HepG2 (cell line): ENCODE data around the gene COQ10B. TPM values are rescaled to one million over a fixed set of nuclear protein-coding genes. Genes with fewer than 3 reads are reported as not detected.

Experiments used
- DPF2 ChIP-seq: sonication (generic); formaldehyde crosslinking; IDR thresholded peaks from 2 replicates; pipeline ENCODE4 v1.4.0; 2020; ENCODE audit warnings: mild to moderate bottlenecking, low read depth, missing genetic modification reagents, borderline replicate concordance
- DR1 ChIP-seq: sonication (generic); formaldehyde crosslinking; IDR thresholded peaks from 2 replicates; pipeline ENCODE4 v1.8.0; 2021; ENCODE audit warnings: mild to moderate bottlenecking, missing genetic modification reagents, inconsistent platforms
- GFI1 ChIP-seq: sonication (generic); formaldehyde crosslinking; IDR thresholded peaks from 2 replicates; pipeline ENCODE4 v1.5.0; 2020; ENCODE audit warnings: missing genetic modification reagents, mild to moderate bottlenecking, borderline replicate concordance
- HDAC6 ChIP-seq: fragments of 200-600 bp; sonication (generic); IDR thresholded peaks from 2 replicates; pipeline ENCODE4 v1.7.0; 2017; ENCODE audit warnings: mild to moderate bottlenecking, antibody characterized with exemption, low read length, low read depth
- MEIS1 ChIP-seq: sonication (generic); formaldehyde crosslinking; IDR thresholded peaks from 2 replicates; pipeline ENCODE4 v1.9.0; 2021; ENCODE audit warnings: mild to moderate bottlenecking, missing genetic modification reagents, moderate library complexity, borderline replicate concordance
- SAFB2 ChIP-seq: sonication (generic); formaldehyde crosslinking; IDR thresholded peaks from 2 replicates; pipeline ENCODE4 v1.5.1; 2020; ENCODE audit warnings: missing genetic modification reagents, low read depth, mild to moderate bottlenecking, borderline replicate concordance
- STAT5B ChIP-seq: sonication (generic); formaldehyde crosslinking; IDR thresholded peaks from 2 replicates; pipeline ENCODE4 v1.4.0; 2020; ENCODE audit warnings: missing genetic modification reagents
- TBL1XR1 ChIP-seq: fragments of 150-350 bp; IDR thresholded peaks from 2 replicates; pipeline ENCODE4 v1.6.1; 2014; ENCODE audit warnings: borderline replicate concordance, low read length; ENCODE audit not compliant: partially characterized antibody
- TBX3 ChIP-seq: fragments of 450-650 bp; IDR thresholded peaks from 2 replicates; pipeline ENCODE4 v1.6.1; 2017; ENCODE audit warnings: antibody characterized with exemption, mild to moderate bottlenecking, inconsistent platforms, borderline replicate concordance
- TCF12 ChIP-seq, 2 experiments: fragments of 450-650 bp in 1 of 2; sonication (generic) in 1 of 2; formaldehyde crosslinking in 1 of 2; IDR thresholded peaks; 2 replicates each; pipeline versions ENCODE4 v1.6.1 to v1.8.0; 2017 to 2022; ENCODE audit warnings: antibody characterized with exemption in 1 of 2, mild to moderate bottlenecking in 1 of 2, missing genetic modification reagents in 1 of 2, moderate library complexity in 1 of 2
- WIZ ChIP-seq: sonication (generic); formaldehyde crosslinking; IDR thresholded peaks from 2 replicates; pipeline ENCODE4 v1.5.1; 2020; ENCODE audit warnings: mild to moderate bottlenecking, missing genetic modification reagents
- ZFP62 ChIP-seq: sonication (generic); formaldehyde crosslinking; IDR thresholded peaks from 2 replicates; pipeline ENCODE4 v1.4.0; 2020; ENCODE audit warnings: missing genetic modification reagents
- ZFP90 ChIP-seq: sonication (generic); formaldehyde crosslinking; IDR thresholded peaks from 2 replicates; pipeline ENCODE4 v1.8.0; 2022; ENCODE audit warnings: missing genetic modification reagents, mild to moderate bottlenecking, inconsistent platforms, borderline replicate concordance
- ZMYM4 ChIP-seq: sonication (generic); formaldehyde crosslinking; IDR thresholded peaks from 2 replicates; pipeline ENCODE4 v1.8.1; 2023; ENCODE audit warnings: mild to moderate bottlenecking, missing genetic modification reagents
- polyA plus RNA-seq, 8 experiments: library from polyadenylated mRNA; depleted of rRNA in 3 of 8; stranded (reverse) in 7 of 8; unstranded in 1 of 8; fragments of >200 nt; fragmentation: Illumina TruSeq in 4 of 8; extraction: Trizol in 4 of 8; gene quantifications; 2 replicates each; pipeline versions ENCODE4 v1.2.1 to v1.2.3, GENCODE V29; 2011 to 2016; ENCODE audit warnings: low read depth in 4 of 8, missing spikeins in 1 of 8, mixed read lengths in 1 of 8; ENCODE audit not compliant: insufficient read depth in 1 of 8
- total RNA-seq, 5 experiments: library from RNA; depleted of rRNA; stranded (reverse); fragments of >200 nt; fragmentation: Illumina TruSeq; extraction: Trizol; gene quantifications; 2 replicates each; pipeline ENCODE4 v1.2.3, GENCODE V29; 2016; ENCODE audit warnings: low read depth in 1 of 5
- TF ChIP-seq, protein P1 (sequence below): sonication (generic); formaldehyde crosslinking; IDR thresholded peaks from 2 replicates; pipeline ENCODE4 v1.8.0; 2022; ENCODE audit warnings: mild to moderate bottlenecking, missing genetic modification reagents, moderate library complexity
- TF ChIP-seq, protein P2 (sequence below): sonication (generic); formaldehyde crosslinking; IDR thresholded peaks from 2 replicates; pipeline ENCODE4 v1.5.1; 2020; ENCODE audit warnings: missing genetic modification reagents, mild to moderate bottlenecking, borderline replicate concordance
- TF ChIP-seq, protein P3 (sequence below): sonication (generic); formaldehyde crosslinking; IDR thresholded peaks from 2 replicates; pipeline ENCODE4 v1.5.0; 2020; ENCODE audit warnings: missing genetic modification reagents
- TF ChIP-seq, protein P4 (sequence below): IDR thresholded peaks from 2 replicates; pipeline ENCODE4 v1.6.1; 2016; ENCODE audit warnings: low read depth, borderline replicate concordance
- TF ChIP-seq, protein P5 (sequence below), 2 experiments: sonication (generic) in 1 of 2; formaldehyde crosslinking in 1 of 2; IDR thresholded peaks; 2 replicates each; pipeline versions ENCODE4 v1.4.0 to v1.6.1; 2018 to 2020; ENCODE audit warnings: missing genetic modification reagents in 2 of 2, borderline replicate concordance in 1 of 2, low read depth in 1 of 2, mild to moderate bottlenecking in 1 of 2, missing biosample characterization in 1 of 2

COQ10B gene
- total and polyA plus RNA-seq, 2 of the 13 experiments (the other 11 are each of a cell fraction or from before 2014, with no cell fraction given) = 4.6 to 34.9 TPM

DNA sequence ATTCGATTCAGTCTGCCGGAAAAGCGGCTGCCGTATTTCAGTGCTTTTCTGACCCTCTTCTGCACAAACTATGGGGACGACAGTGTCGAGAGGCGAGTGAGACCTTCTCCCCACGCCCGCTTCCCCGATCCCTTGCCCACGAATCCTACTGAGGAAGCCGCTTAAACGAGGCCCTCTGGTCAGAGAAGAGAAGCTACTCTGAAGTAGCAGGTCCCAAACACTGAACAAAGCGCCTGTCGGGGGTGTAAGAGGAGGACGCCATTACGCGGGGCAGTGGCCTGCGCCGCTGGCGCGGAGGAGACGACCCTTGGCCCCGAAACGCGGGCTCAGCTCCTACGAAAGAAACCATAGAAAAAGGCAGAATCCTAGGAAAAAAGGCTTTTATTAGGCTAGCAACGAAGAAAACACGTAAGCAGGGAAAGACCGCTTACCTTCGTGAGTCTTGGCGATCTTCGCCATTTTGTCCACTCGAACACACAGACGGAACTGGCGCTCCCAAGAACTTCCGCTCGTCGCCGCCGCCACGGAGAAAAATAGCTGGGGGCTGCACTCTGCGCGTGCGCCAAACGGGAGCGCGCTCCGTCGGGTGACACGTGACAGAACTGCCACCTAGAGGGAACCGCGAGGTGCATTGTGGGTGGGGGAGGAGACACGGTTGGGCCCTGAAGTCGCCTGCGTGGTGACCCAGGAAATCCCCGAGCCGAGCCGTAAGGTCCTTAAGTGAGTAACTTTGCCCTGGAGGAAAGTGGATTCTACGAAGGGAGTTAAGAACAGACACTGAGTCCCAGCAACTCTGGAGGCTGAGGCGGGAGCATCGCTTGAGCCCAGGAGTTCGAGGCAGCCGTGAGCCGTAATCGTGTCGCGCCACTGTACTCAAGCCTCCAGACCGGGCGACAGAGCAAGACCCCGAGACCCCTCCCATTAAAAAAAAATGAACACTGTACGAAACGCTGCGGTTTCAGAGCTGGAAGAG, 18.5 kb upstream of the COQ10B start, which contains the start of gene SF3B1 (continued):
- TF ChIP-seq, protein P1, sequence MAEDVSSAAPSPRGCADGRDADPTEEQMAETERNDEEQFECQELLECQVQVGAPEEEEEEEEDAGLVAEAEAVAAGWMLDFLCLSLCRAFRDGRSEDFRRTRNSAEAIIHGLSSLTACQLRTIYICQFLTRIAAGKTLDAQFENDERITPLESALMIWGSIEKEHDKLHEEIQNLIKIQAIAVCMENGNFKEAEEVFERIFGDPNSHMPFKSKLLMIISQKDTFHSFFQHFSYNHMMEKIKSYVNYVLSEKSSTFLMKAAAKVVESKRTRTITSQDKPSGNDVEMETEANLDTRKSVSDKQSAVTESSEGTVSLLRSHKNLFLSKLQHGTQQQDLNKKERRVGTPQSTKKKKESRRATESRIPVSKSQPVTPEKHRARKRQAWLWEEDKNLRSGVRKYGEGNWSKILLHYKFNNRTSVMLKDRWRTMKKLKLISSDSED (CRISPR knock-in tag) = no peak
- TF ChIP-seq DPF2 (CRISPR knock-in tag) (no peak), STAT5B (CRISPR knock-in tag) (no peak), WIZ (CRISPR knock-in tag) (no peak; the same call in 1 of the 2 replicates), TCF12 (IDR thresholded peaks at IDR 0.05) (no peak), TCF12 (CRISPR knock-in tag; IDR thresholded peaks at IDR 0.05) (peak; percentile 51; the same call in 1 of the 2 replicates), GFI1 (peak; percentile 41; the same call in 1 of the 2 replicates), DR1 (CRISPR knock-in tag) (peak; percentile 100), TBX3 (peak; percentile 99), TBL1XR1 (peak; percentile 43), ZFP62 (CRISPR knock-in tag) (no peak), SAFB2 (CRISPR knock-in tag) (no peak; the same call in 1 of the 2 replicates), ZMYM4 (peak; percentile 89), ZFP90 (CRISPR knock-in tag) (peak; percentile 56), MEIS1 (CRISPR knock-in tag) (peak; percentile 55; the same call in 1 of the 2 replicates), HDAC6 (no peak)
- TF ChIP-seq, protein P2, sequence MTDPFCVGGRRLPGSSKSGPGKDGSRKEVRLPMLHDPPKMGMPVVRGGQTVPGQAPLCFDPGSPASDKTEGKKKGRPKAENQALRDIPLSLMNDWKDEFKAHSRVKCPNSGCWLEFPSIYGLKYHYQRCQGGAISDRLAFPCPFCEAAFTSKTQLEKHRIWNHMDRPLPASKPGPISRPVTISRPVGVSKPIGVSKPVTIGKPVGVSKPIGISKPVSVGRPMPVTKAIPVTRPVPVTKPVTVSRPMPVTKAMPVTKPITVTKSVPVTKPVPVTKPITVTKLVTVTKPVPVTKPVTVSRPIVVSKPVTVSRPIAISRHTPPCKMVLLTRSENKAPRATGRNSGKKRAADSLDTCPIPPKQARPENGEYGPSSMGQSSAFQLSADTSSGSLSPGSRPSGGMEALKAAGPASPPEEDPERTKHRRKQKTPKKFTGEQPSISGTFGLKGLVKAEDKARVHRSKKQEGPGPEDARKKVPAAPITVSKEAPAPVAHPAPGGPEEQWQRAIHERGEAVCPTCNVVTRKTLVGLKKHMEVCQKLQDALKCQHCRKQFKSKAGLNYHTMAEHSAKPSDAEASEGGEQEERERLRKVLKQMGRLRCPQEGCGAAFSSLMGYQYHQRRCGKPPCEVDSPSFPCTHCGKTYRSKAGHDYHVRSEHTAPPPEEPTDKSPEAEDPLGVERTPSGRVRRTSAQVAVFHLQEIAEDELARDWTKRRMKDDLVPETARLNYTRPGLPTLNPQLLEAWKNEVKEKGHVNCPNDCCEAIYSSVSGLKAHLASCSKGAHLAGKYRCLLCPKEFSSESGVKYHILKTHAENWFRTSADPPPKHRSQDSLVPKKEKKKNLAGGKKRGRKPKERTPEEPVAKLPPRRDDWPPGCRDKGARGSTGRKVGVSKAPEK = no peak
- TF ChIP-seq, protein P3, sequence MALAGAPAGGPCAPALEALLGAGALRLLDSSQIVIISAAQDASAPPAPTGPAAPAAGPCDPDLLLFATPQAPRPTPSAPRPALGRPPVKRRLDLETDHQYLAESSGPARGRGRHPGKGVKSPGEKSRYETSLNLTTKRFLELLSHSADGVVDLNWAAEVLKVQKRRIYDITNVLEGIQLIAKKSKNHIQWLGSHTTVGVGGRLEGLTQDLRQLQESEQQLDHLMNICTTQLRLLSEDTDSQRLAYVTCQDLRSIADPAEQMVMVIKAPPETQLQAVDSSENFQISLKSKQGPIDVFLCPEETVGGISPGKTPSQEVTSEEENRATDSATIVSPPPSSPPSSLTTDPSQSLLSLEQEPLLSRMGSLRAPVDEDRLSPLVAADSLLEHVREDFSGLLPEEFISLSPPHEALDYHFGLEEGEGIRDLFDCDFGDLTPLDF (CRISPR knock-in tag) = no peak
- TF ChIP-seq, protein P4, sequence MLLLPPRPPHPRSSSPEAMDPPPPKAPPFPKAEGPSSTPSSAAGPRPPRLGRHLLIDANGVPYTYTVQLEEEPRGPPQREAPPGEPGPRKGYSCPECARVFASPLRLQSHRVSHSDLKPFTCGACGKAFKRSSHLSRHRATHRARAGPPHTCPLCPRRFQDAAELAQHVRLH = peak; percentile 88; the same call in 1 of the 2 replicates
- TF ChIP-seq, protein P5, sequence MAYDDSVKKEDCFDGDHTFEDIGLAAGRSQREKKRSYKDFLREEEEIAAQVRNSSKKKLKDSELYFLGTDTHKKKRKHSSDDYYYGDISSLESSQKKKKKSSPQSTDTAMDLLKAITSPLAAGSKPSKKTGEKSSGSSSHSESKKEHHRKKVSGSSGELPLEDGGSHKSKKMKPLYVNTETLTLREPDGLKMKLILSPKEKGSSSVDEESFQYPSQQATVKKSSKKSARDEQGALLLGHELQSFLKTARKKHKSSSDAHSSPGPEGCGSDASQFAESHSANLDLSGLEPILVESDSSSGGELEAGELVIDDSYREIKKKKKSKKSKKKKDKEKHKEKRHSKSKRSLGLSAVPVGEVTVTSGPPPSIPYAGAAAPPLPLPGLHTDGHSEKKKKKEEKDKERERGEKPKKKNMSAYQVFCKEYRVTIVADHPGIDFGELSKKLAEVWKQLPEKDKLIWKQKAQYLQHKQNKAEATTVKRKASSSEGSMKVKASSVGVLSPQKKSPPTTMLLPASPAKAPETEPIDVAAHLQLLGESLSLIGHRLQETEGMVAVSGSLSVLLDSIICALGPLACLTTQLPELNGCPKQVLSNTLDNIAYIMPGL (CRISPR knock-in tag; IDR thresholded peaks at IDR 0.05; ENCODE audit: borderline replicate concordance in 1 of 2, low read depth in 1 of 2) = peak; percentile 84 to 87; a peak in 3 of 4 replicates
